NT2/D1 (cell line): Measurements from ENCODE around the gene ZNF708.
A peak's percentile ranks its signal among the peaks of the same experiment; 100 is the strongest.
"Not testable (repeated sequence)": the region's sequence is repeated elsewhere in the genome, so short reads cannot be mapped to it uniquely, and the experiment has no call there.

ENCODE experiments used
- DNase-seq: peaks from one replicate; pipeline ENCODE4 v3.0.0-alpha.2; 2011; ENCODE audit warnings: low read depth, low spot score
- H3K27me3 ChIP-seq: 2 replicates; pipeline ENCODE4 v1.6.0; 2011; ENCODE audit warnings: mild to moderate bottlenecking; ENCODE audit not compliant: insufficient read length, insufficient read depth
- H3K36me3 ChIP-seq: 2 replicates; pipeline ENCODE4 v1.6.1; 2011; ENCODE audit warnings: mild to moderate bottlenecking, low read length, mixed read lengths; ENCODE audit not compliant: insufficient read depth, insufficient read length
- H3K4me1 ChIP-seq: 2 replicates; pipeline ENCODE4 v1.5.1; 2011; ENCODE audit not compliant: insufficient read depth, insufficient read length
- H3K4me3 ChIP-seq: 2 replicates; pipeline ENCODE4 v1.5.1; 2011; ENCODE audit warnings: low read depth; ENCODE audit not compliant: insufficient read length
- H3K9ac ChIP-seq: 2 replicates; pipeline ENCODE4 v1.6.0; 2011; ENCODE audit warnings: low read depth; ENCODE audit not compliant: insufficient read length
- H3K9me3 ChIP-seq: 2 replicates; pipeline ENCODE4 v1.5.1; 2011; ENCODE audit warnings: mild to moderate bottlenecking, low read length; ENCODE audit not compliant: insufficient read depth
- SUZ12 ChIP-seq: IDR thresholded peaks from 2 replicates; pipeline ENCODE4 v1.6.1; 2011; ENCODE audit not compliant: insufficient read length, insufficient read depth; ENCODE audit errors: extremely low read depth
- YY1 ChIP-seq: IDR thresholded peaks from 2 replicates; pipeline ENCODE4 v1.6.1; 2011; ENCODE audit not compliant: insufficient read length, insufficient read depth
- ZNF274 ChIP-seq: IDR thresholded peaks from 2 replicates; pipeline ENCODE4 v1.6.1; 2011; ENCODE audit warnings: mild to moderate bottlenecking, low read depth, low read length

Gene ZNF708

GRCh38 chr19:21328885-21329605, at the start of gene ZNF708:
Gene ZNF708 (minus strand): TSS chr19:21329410. CDS start chr19:21329212, 198 bp downstream.
- Histone ChIP-seq H3K9me3 (peaks cover 22% of the 10 kb centered on the region), H3K9ac (peak within 1 kb of the TSS; percentile 100), H3K36me3 (peaks cover 17% of the 10 kb centered on the region), H3K27me3 (no peaks in the 10 kb centered on the region), H3K4me1 (no peaks in the 10 kb centered on the region), H3K4me3 (peak within 1 kb of the TSS; percentile 99)
- TF ChIP-seq ZNF274 (no peak), SUZ12 (no peak), YY1 (no peak)
- DNase-seq: peak; percentile 88

- Histone ChIP-seq H3K9me3 (no peaks in the 10 kb centered on the region), H3K9ac (no peak overlapping the region), H3K27me3 (no peaks in the 10 kb centered on the region), H3K36me3 (peaks cover 66% of the 10 kb centered on the region), H3K4me3 (no peak overlapping the region), H3K4me1 (no peaks in the 10 kb centered on the region)
- no peak for DNase-seq
- no peak for TF ChIP-seq SUZ12
- TF ChIP-seq YY1: no peak
- TF ChIP-seq ZNF274: no peak
Measured at GRCh38 chr19:21362291-21362690, 33.1 kb upstream of the ZNF708 start.

DNA sequence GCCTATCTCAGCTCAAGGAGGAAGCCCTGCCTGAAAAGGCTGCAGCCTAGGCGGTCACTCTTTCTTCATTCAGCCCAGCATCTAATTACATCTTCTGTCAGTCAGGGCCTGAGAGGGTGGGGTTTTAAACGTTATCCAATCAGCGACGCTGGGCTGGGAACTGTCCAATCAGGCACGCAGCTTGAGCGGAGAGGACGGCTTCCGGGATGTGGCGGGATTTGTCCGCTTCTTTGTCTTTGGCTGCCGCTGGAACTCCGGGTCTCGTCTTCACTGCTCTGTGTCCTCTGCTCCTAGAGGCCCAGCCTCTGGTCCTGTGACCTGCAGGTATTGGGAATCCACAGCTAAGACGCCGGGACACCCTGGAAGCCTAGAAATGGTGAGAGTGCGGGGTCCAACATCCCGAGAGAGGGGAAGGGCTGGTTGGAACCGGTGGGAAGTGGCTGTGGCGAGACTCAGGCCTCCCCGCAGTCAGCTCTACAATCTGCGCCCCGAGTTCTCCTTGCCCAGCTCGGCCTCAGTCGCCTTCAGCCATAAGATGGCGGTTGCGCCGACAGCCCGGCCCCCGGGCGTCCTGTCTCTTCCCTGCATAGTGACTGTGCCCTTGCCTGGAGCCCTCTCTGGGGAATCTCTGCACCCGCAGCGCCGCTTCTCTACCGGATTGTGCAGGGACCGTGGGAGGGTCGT, 29.7 kb upstream of the ZNF708 start, which contains the start of gene ZNF738:
ZNF738 (plus strand) TSS at position 233 of the 684 bp plus-strand sequence; CDS start at position 374, 141 bp downstream.
- no peaks in the 10 kb centered on the region for H3K4me1 ChIP-seq
- peak within 1 kb of the TSS; percentile 99 for H3K4me3 ChIP-seq
- TF ChIP-seq ZNF274 (no peak), YY1 (no peak), SUZ12 (no peak)
- H3K9ac ChIP-seq: peak within 1 kb of the TSS; percentile 98
- H3K27me3 ChIP-seq: no peaks in the 10 kb centered on the region
- peak; percentile 95 for DNase-seq
- H3K36me3 ChIP-seq: peaks cover 37% of the 10 kb centered on the region
- H3K9me3 ChIP-seq: no peaks in the 10 kb centered on the region

- H3K36me3 ChIP-seq: no peaks in the 10 kb centered on the region
- no peak overlapping the region for H3K4me3 ChIP-seq
- TF ChIP-seq SUZ12: no peak
- no peak for TF ChIP-seq YY1
- TF ChIP-seq ZNF274: no peak
- H3K9me3 ChIP-seq: peaks cover 7% of the 10 kb centered on the region
- no peak for DNase-seq
- H3K4me1 ChIP-seq: no peaks in the 10 kb centered on the region
- H3K27me3 ChIP-seq: no peaks in the 10 kb centered on the region
- no peak overlapping the region for H3K9ac ChIP-seq
Measured at GRCh38 chr19:21352830-21353229, 23.6 kb upstream of the ZNF708 start.

DNA sequence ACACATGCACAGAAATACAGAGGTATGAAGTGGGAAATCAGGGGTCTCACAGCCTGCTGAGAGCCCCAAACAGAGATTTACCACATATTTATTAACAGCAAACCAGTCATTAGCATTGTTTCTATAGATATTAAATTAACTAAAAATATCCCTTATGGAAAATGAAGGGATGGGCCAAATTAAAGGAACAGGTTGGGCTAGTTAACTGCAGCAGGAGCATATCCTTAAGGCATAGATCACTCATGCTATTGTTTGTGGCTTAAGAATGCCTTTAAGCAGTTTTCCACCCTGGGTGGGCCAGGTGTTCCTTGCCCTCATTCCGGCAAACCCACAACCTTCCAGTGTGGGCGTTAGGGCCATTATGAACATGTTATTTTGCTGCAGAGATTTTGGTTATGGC, 15.6 kb upstream of the ZNF708 start:
- DNase-seq, H3K27me3 ChIP-seq, H3K36me3 ChIP-seq, H3K9ac ChIP-seq, H3K4me3 ChIP-seq, H3K4me1 ChIP-seq: not testable (repeated sequence)
- H3K9me3 ChIP-seq: peaks cover 22% of the 10 kb centered on the region

DNA sequence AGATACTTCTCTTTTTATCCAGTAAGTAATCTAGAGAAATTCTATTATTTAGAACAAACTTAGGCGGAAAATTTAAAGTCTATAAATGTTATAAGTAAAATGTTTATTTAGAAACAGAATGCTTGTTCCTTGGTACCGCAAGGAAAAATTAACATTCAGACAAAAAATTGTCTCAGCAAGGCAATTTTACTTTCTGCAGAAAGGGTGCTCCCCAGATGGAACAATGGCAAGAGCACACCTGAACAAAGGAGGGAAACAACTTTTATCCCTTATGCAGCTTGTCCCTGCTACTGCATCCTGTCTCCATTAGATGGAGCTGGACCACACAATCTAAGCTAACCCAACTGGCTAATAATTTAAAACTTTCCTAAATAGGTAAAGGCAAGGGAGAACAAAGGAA, 6.5 kb upstream of the ZNF708 start:
- Histone ChIP-seq H3K36me3 (no peaks in the 10 kb centered on the region), H3K9ac (no peak overlapping the region), H3K4me1 (no peaks in the 10 kb centered on the region), H3K4me3 (no peak overlapping the region), H3K27me3 (no peaks in the 10 kb centered on the region), H3K9me3 (peaks cover 50% of the 10 kb centered on the region)
- no peak for DNase-seq
- TF ChIP-seq ZNF274: no peak
- TF ChIP-seq SUZ12: no peak
- no peak for TF ChIP-seq YY1

GRCh38 chr19:21328406-21328805, 804 bp downstream of the ZNF708 start:
- DNase-seq: peak; percentile 16
- Histone ChIP-seq H3K36me3 (peaks cover 17% of the 10 kb centered on the region), H3K27me3 (no peaks in the 10 kb centered on the region), H3K9ac (peak overlapping the region; percentile 100), H3K4me3 (peak overlapping the region; percentile 99), H3K9me3 (peaks cover 16% of the 10 kb centered on the region; the same call in 1 of the 2 replicates), H3K4me1 (no peaks in the 10 kb centered on the region)
- TF ChIP-seq YY1: no peak
- TF ChIP-seq SUZ12: no peak
- no peak for TF ChIP-seq ZNF274

GRCh38 chr19:21326169-21326568, 3.0 kb downstream of the ZNF708 start:
- TF ChIP-seq SUZ12 (no peak), ZNF274 (no peak), YY1 (no peak)
- peaks cover 17% of the 10 kb centered on the region for H3K36me3 ChIP-seq
- no peak overlapping the region for H3K9ac ChIP-seq
- no peaks in the 10 kb centered on the region for H3K27me3 ChIP-seq
- H3K9me3 ChIP-seq: peaks cover 8% of the 10 kb centered on the region; the same call in 1 of the 2 replicates
- H3K4me1 ChIP-seq: no peaks in the 10 kb centered on the region
- H3K4me3 ChIP-seq: no peak overlapping the region
- no peak for DNase-seq
